ENCODE data around the gene PGM2L1. TPM values are rescaled to one million over a fixed set of nuclear protein-coding genes. Genes with fewer than 3 reads are reported as not detected.

The PGM2L1 gene
- total RNA-seq, 4 donors from 2014 or later: 1.2 to 5.8 (median 3.0) TPM

- Histone ChIP-seq H3K9me3 (no peaks in the 10 kb centered on the region), H3K36me3 (no peaks in the 10 kb centered on the region), H3K4me3 (no peak overlapping the region), H3K27me3 (no peaks in the 10 kb centered on the region), H3K27ac (no peak overlapping the region), H3K4me1 (no peaks in the 10 kb centered on the region)
- TF ChIP-seq, protein P1, sequence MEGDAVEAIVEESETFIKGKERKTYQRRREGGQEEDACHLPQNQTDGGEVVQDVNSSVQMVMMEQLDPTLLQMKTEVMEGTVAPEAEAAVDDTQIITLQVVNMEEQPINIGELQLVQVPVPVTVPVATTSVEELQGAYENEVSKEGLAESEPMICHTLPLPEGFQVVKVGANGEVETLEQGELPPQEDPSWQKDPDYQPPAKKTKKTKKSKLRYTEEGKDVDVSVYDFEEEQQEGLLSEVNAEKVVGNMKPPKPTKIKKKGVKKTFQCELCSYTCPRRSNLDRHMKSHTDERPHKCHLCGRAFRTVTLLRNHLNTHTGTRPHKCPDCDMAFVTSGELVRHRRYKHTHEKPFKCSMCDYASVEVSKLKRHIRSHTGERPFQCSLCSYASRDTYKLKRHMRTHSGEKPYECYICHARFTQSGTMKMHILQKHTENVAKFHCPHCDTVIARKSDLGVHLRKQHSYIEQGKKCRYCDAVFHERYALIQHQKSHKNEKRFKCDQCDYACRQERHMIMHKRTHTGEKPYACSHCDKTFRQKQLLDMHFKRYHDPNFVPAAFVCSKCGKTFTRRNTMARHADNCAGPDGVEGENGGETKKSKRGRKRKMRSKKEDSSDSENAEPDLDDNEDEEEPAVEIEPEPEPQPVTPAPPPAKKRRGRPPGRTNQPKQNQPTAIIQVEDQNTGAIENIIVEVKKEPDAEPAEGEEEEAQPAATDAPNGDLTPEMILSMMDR (IDR thresholded peaks at IDR 0.05): no peak
- TF ChIP-seq POLR2A (IDR thresholded peaks at IDR 0.05): no peak
- DNase-seq: no peak
These were observed 44.2 kb downstream of the PGM2L1 start for GRCh38 chr11:74354036-74354435.

DNA sequence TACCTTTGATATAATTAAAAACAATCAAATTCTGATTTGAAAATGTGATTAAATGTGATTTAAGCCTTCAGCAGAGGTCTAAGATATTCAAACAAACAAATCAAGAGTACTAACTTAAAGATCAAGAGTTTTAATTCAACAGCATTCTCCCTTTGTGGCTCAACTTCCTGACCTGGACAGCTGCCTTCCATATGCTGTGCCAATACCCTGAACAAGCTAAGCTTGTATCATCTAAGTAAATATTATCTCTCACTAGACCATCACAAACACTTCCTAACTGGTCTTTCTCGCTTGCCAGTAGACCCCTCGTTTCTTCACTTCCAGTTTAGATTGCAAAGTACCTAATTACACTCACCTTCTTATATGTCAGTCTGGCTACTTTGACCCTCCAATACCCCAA is 50.9 kb downstream of the PGM2L1 start:
- no peak for TF ChIP-seq POLR2A (IDR thresholded peaks at IDR 0.05)
- TF ChIP-seq, protein P1 (IDR thresholded peaks at IDR 0.05): no peak
- DNase-seq: no peak
- Histone ChIP-seq H3K36me3 (no peaks in the 10 kb centered on the region), H3K27ac (no peak overlapping the region), H3K4me1 (no peaks in the 10 kb centered on the region), H3K4me3 (no peak overlapping the region), H3K9me3 (no peaks in the 10 kb centered on the region), H3K27me3 (no peaks in the 10 kb centered on the region)

- Histone ChIP-seq H3K27ac (no peak overlapping the region), H3K9me3 (no peaks in the 10 kb centered on the region), H3K4me1 (no peaks in the 10 kb centered on the region), H3K36me3 (no peaks in the 10 kb centered on the region), H3K4me3 (no peak overlapping the region), H3K27me3 (no peaks in the 10 kb centered on the region)
- no peak for TF ChIP-seq POLR2A (IDR thresholded peaks at IDR 0.05)
- TF ChIP-seq, protein P1 (IDR thresholded peaks at IDR 0.05): no peak
- DNase-seq: no peak
These were observed 52.8 kb downstream of the PGM2L1 start for GRCh38 chr11:74345420-74345819.

GRCh38 chr11:74341921-74342320 is 56.3 kb downstream of the PGM2L1 start:
- Histone ChIP-seq H3K27me3 (no peaks in the 10 kb centered on the region), H3K9me3 (no peaks in the 10 kb centered on the region), H3K4me1 (no peaks in the 10 kb centered on the region), H3K27ac (no peak overlapping the region), H3K36me3 (no peaks in the 10 kb centered on the region), H3K4me3 (no peak overlapping the region)
- no peak for DNase-seq
- TF ChIP-seq, protein P1 (IDR thresholded peaks at IDR 0.05): no peak
- TF ChIP-seq POLR2A (IDR thresholded peaks at IDR 0.05): no peak

DNA sequence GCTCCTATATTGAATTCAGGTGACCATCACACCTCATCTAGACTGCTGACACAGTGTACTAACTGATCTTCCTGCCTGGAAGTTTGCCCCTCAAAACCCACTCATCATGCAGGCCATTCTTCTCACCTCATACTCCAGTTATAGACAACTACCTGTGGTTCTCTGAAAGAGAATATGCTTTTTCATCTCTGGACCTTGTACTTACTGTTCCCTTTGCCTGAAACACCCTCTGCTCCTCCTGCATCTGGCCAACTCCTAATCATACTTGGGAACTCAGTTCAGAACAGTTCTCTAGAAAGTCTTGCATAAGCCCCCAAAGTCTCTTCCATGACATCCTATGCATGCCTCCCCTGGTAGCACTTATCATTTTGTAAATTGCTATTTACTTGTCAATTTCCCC is 58.6 kb downstream of the PGM2L1 start:
- H3K4me1 ChIP-seq: no peaks in the 10 kb centered on the region
- H3K36me3 ChIP-seq: no peaks in the 10 kb centered on the region
- no peaks in the 10 kb centered on the region for H3K27me3 ChIP-seq
- DNase-seq: no peak
- TF ChIP-seq POLR2A (IDR thresholded peaks at IDR 0.05): no peak
- TF ChIP-seq, protein P1 (IDR thresholded peaks at IDR 0.05): no peak
- H3K9me3 ChIP-seq: no peaks in the 10 kb centered on the region
- H3K27ac ChIP-seq: no peak overlapping the region
- no peak overlapping the region for H3K4me3 ChIP-seq

DNA sequence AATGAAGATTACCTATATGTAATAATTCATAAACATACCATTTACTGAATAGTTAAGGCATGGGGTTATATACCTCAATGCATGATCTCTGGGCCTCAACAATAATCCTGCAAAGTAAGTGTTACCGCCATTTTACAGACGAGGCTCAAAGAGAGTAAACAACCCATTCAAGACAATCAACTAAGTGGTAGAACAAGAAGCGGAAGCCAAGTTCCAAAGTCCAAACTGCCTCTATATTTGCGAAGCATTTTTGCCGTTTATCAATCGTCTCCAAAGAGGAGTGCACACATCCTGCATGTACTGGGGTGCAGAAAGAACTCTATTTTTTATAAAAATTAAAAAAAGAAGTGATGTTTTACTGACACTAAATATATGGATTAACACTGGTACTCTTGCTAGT is 59.3 kb downstream of the PGM2L1 start:
- no peaks in the 10 kb centered on the region for H3K36me3 ChIP-seq
- no peaks in the 10 kb centered on the region for H3K4me1 ChIP-seq
- no peak overlapping the region for H3K4me3 ChIP-seq
- H3K9me3 ChIP-seq: no peaks in the 10 kb centered on the region
- no peaks in the 10 kb centered on the region for H3K27me3 ChIP-seq
- TF ChIP-seq, protein P1 (IDR thresholded peaks at IDR 0.05): no peak
- no peak for TF ChIP-seq POLR2A (IDR thresholded peaks at IDR 0.05)
- H3K27ac ChIP-seq: no peak overlapping the region
- no peak for DNase-seq
